Measurements from ENCODE around the gene KCNN1.
A peak's percentile ranks its signal among the peaks of the same experiment; 100 is the strongest.
"Not testable (repeated sequence)": the region's sequence is repeated elsewhere in the genome, so short reads cannot be mapped to it uniquely, and the experiment has no call there.

Gene KCNN1

DNA sequence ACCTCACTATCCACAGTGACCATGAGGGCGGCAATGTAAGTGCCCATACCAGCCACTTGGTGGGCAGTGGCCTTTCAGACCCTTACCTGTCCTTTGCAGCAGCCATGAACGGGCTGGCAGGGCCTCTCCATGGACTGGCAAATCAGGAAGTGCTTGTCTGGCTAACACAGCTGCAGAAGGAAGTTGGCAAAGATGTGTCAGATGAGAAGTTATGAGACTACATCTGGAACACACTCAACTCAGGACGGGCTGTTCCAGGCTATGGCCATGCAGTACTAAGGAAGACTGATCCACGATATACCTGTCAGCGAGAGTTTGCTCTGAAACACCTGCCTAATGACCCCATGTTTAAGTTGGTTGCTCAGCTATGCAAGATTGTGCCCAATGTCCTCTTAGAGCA lies 64.5 kb downstream of the KCNN1 start:
- DNase-seq (ENCODE audit: low spot score), result peak; percentile 42

DNA sequence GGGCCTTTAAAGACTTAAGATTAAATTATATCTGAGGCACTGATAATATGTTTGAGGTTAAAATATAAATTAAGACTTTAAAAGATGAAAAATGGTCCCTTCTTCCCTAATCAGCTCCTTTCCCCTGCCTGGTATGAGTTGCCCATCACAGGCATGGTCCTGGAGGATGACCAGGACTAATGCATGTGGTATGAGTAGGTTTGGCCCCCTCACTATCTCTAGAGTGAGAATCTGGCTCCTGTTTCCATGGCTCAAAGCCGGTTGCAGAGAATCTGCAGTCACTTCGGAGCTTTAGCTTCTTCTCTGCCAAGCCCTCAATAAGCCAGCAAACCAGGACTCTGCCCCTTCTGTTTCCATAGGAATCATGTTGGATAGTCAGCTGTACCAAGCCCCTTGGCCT lies 65.2 kb downstream of the KCNN1 start:
- DNase-seq (ENCODE audit: low spot score), result not testable (repeated sequence)

DNA sequence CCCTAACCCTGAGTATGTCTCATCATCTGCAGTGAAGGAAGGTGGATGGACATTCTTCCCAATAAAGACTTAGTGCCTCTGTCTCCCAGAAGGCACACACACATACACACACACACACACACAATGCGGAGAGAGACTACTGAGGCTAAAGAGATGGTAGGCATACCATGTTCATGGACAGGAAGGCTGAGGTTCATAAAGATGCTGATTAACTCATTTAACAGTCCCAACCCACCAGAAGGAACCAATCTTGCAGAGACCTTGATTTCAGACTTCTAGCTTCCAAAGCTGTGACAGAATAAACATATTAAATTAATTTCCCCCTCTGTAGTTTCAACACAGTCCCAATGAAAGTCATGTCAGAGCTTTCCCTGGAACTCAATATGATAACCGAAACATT lies 74.1 kb downstream of the KCNN1 start:
- no peak for DNase-seq (ENCODE audit: low spot score)

DNA sequence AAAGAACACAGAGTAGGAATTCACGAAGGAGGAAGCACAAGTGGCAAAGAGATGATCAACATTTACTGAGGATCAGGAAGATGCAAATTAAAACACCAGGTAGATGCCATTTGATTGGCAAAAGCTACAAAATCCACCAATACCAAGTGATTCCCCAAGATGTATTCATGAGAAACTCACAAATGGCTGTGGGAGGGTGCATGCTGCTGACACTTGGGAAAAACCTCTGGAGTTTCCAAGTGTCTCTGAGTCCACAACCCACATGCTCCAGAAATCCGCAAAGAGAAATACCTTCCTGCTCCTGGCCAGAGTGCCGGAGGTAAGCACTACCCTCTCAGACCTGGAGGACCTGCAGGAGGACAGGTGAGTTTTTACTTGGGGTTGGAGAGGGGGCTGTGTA lies 76.8 kb downstream of the KCNN1 start:
- no peak for DNase-seq (ENCODE audit: low spot score)

DNA sequence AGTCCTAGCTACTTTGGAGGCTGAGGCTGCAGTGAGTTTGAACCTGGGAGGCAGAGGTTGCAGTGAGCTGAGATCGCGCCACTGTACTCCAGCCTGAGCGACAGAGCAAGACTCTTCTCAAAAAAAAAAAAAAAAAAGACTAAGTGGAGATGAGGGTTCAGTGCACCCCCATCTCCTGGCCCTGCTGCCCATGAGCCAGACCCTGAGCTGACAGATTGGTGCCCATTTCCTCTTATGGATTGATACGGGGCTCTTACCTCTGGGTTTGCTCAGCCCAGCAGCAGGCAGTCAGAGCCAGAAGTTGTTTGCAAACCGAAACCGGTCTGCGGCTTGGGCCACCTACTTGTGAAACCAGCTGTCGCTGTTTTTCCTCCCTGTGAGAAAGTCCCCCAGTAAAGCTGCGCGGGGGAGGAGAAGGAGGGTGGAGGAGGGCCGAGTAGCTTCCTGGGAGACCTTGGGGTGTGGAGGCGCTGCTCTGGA lies 78.0 kb downstream of the KCNN1 start:
- DNase-seq (ENCODE audit: low spot score), result peak; percentile 79

DNA sequence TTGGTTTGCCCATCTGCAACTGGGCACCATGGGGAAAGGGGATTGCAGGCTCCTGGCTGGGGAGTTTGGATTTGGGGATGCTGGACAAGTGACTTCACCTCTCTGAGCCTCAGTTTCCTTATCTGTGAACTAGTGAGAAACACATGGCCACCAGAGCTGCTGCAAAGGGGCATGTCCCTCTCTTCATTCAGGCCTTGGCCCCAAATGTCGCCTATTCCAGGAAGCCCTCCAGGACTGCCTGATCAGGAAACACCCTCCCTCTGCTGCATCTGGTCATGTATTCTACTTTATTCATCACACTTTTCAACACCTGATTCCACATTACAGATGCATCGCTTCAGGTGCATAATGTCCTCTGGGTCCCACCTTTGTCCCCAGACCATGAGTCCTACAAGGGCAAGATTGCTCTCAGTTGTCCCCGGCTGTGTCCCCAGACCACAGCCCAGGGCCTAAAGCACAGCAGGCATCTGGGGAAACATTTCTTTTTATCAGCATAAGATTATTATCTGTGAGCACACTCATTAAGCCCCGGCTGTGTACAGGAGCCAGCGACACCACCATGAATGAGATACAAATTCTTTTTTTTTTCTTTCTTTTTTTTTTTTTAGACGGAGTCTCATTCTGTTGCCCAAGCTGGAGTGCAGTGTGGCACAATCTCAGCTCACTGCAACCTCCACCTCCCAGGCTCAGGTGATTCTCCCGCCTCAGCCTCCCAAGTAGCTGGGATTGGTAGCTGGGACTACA lies 78.6 kb downstream of the KCNN1 start:
- DNase-seq (ENCODE audit: low spot score), result no peak

DNA sequence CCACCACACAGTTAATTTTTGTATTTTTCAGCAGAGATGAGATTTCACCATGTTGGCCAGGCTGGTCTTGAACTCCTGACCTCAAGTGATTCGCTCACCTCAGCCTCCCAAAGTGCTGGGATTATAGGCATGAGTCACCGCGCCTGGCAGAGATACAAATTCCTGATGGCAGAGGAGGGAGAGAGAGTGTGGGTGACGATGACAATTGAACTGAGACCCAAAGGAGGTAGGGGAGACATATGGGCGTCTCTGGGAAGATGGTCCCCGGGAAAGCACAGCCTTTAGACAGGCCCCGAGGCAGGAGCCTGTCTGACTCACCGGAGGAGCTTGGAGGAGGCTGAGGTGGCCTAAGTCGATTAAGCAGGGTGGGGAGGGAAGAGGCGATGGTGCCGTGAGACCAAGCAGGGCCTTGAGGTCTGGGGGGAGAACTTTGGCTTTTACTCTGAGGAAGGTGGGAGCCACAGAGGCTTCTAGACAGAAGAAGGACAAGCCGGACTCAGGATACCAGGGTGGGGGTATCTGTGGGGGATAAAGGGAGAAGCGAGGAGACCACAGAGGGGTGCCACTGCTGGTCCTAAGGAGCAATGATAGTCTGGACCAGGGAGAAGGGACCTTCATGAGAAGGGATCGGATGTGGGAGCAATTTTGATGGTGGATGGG lies 79.3 kb downstream of the KCNN1 start:
- no peak for DNase-seq (ENCODE audit: low spot score)

DNA sequence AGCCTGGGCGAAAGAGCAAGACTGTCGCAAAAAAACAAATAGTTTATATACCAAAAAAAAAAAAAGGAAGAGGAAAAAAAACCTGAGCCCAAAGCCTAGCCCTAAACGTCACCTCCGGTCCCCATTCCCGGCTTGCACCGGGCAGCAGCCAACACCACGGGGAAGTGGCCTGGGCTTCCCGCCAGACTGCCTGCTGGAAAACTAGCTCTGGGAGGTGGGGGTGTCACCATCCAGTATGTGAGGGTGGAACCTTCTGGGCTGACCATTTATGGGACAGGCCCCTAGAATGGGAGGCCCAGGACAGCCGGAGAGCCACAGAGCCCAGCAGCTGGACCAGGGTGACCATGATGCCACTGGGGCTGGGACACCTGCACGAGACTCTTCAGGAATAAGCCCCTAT lies 82.5 kb downstream of the KCNN1 start:
- DNase-seq (ENCODE audit: low spot score), result peak; percentile 76

Measured in Ammon's horn (tissue), 1 donor.